ENCODE results near the gene RPGRIP1L.

RPGRIP1L gene

DNA sequence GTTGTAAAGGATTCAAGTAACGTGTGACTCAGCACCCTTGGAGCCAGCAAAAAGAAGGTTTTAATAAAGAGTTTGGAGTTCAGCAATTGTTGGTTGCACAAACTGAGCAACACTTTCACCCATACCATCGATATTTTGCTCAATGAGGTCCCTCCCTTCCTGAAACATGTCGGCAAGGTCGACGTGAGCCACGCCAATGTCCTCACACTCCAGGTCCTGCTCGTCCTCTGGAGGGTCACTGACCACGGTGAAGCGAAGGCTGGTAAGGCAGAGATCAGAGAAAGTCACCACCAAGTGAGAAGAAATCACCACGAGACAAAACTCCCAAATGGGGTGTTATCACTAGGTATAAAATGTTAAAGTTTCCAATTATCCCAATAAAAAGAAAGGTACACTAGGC is 98.3 kb downstream of the RPGRIP1L start:
- no peak for DNase-seq
- Histone ChIP-seq H3K27me3 (no peaks in the 10 kb centered on the region), H3K4me1 (no peaks in the 10 kb centered on the region), H3K9me3 (no peaks in the 10 kb centered on the region), H3K36me3 (no peaks in the 10 kb centered on the region), H3K4me3 (ENCODE audit: low read depth, low read length) (no peak overlapping the region)
- TF ChIP-seq, protein P1, sequence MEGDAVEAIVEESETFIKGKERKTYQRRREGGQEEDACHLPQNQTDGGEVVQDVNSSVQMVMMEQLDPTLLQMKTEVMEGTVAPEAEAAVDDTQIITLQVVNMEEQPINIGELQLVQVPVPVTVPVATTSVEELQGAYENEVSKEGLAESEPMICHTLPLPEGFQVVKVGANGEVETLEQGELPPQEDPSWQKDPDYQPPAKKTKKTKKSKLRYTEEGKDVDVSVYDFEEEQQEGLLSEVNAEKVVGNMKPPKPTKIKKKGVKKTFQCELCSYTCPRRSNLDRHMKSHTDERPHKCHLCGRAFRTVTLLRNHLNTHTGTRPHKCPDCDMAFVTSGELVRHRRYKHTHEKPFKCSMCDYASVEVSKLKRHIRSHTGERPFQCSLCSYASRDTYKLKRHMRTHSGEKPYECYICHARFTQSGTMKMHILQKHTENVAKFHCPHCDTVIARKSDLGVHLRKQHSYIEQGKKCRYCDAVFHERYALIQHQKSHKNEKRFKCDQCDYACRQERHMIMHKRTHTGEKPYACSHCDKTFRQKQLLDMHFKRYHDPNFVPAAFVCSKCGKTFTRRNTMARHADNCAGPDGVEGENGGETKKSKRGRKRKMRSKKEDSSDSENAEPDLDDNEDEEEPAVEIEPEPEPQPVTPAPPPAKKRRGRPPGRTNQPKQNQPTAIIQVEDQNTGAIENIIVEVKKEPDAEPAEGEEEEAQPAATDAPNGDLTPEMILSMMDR (IDR thresholded peaks at IDR 0.05; ENCODE audit: low read depth, low read length): no peak

- Histone ChIP-seq H3K4me3 (ENCODE audit: low read depth, low read length) (no peak overlapping the region), H3K4me1 (no peaks in the 10 kb centered on the region), H3K27me3 (no peaks in the 10 kb centered on the region), H3K36me3 (no peaks in the 10 kb centered on the region), H3K9me3 (no peaks in the 10 kb centered on the region)
- TF ChIP-seq, protein P1 (IDR thresholded peaks at IDR 0.05; ENCODE audit: low read depth, low read length): no peak
- no peak for DNase-seq
These were observed 101.7 kb downstream of the RPGRIP1L start for GRCh38 chr16:53601961-53602360.

DNA sequence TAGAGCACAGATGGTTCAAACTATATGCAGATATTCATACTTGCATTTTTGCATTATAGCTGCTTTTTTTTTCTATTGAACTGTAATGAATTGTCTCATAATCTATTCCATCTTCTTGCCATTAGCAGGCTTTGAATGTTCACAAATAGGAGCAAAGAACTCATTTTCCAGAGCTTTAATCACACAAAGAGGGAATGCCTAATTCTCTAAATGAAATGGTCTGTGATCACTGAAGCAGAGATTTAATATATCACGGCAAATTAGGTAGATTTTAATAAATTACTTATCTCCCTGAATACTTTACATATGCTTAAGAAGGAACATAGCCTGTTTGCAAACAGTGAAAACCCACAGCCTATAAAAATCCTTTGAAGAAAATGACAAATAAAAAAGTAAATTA is 103.0 kb downstream of the RPGRIP1L start:
- Histone ChIP-seq H3K36me3 (no peaks in the 10 kb centered on the region), H3K9me3 (no peaks in the 10 kb centered on the region), H3K4me1 (no peaks in the 10 kb centered on the region), H3K4me3 (ENCODE audit: low read depth, low read length) (no peak overlapping the region), H3K27me3 (no peaks in the 10 kb centered on the region)
- no peak for DNase-seq
- TF ChIP-seq, protein P1 (IDR thresholded peaks at IDR 0.05; ENCODE audit: low read depth, low read length): no peak

GRCh38 chr16:53600126-53600525 is 103.5 kb downstream of the RPGRIP1L start:
- Histone ChIP-seq H3K36me3 (no peaks in the 10 kb centered on the region), H3K27me3 (no peaks in the 10 kb centered on the region), H3K4me3 (ENCODE audit: low read depth, low read length) (no peak overlapping the region), H3K9me3 (no peaks in the 10 kb centered on the region), H3K4me1 (no peaks in the 10 kb centered on the region)
- no peak for DNase-seq
- TF ChIP-seq, protein P1 (IDR thresholded peaks at IDR 0.05; ENCODE audit: low read depth, low read length): no peak

GRCh38 chr16:53599548-53599947 is 104.1 kb downstream of the RPGRIP1L start:
- Histone ChIP-seq H3K4me1 (no peaks in the 10 kb centered on the region), H3K9me3 (no peaks in the 10 kb centered on the region), H3K4me3 (ENCODE audit: low read depth, low read length) (no peak overlapping the region), H3K27me3 (no peaks in the 10 kb centered on the region), H3K36me3 (no peaks in the 10 kb centered on the region)
- no peak for DNase-seq
- TF ChIP-seq, protein P1 (IDR thresholded peaks at IDR 0.05; ENCODE audit: low read depth, low read length): no peak

DNA sequence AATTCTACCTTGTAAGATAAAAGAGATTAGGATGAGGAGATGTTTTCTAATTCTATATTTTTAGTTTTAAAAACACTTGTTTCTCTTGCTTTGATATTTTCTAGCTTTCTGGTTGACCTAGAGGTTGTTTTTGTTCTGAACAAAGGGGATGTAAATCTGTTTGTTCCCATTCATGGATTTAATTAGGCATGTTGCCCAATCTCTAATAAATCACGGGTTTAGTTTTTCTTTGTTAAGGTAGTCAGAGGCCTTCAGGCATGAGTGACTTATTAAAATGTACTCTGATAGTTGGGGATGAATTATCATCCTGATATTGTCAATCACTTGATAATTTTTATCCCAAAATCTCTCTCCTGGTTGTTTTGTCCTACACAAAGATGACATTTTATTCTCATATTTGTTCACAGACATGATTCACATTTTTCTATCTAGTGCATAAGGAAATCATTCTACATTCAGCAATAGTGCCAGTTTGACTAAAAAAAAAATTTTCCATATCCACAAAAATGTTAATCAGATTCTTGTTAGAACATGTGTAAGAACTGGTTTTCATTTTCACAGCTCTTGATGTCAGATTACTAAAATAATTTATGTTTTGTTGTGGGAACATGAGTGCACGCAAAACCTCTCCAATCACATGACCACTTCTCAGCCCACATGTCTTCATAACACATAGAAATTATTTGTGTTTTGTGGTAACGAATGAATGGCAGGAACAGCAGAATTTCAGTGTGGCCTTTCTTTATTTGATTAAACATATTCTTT is 105.0 kb downstream of the RPGRIP1L start:
- TF ChIP-seq, protein P1 (IDR thresholded peaks at IDR 0.05; ENCODE audit: low read depth, low read length): no peak
- Histone ChIP-seq H3K9me3 (no peaks in the 10 kb centered on the region), H3K4me3 (ENCODE audit: low read depth, low read length) (no peak overlapping the region)

More for the DNA sequence above, 105.0 kb downstream of the RPGRIP1L start:
- H3K36me3 ChIP-seq: no peaks in the 10 kb centered on the region
- H3K4me1 ChIP-seq: no peaks in the 10 kb centered on the region
- H3K27me3 ChIP-seq: no peaks in the 10 kb centered on the region
- no peak for DNase-seq
